Erythroblast (primary cell): ENCODE results near the gene CARNS1.

Experiments used
- DNase-seq, 2 experiments: peaks; one replicate each; lab custom pipeline; 2025; lab: John Stamatoyannopoulos, UW
- GATA1 ChIP-seq: IDR thresholded peaks from 2 replicates; pipeline ENCODE4 v1.6.1; 2011; ENCODE audit warnings: low read depth, mild to moderate bottlenecking, control low read depth, low read length, moderate library complexity
- POLR2A ChIP-seq: IDR thresholded peaks from 2 replicates; pipeline ENCODE4 v1.6.1; 2011; ENCODE audit warnings: mild to moderate bottlenecking, low read length

CARNS1 gene, protein sequence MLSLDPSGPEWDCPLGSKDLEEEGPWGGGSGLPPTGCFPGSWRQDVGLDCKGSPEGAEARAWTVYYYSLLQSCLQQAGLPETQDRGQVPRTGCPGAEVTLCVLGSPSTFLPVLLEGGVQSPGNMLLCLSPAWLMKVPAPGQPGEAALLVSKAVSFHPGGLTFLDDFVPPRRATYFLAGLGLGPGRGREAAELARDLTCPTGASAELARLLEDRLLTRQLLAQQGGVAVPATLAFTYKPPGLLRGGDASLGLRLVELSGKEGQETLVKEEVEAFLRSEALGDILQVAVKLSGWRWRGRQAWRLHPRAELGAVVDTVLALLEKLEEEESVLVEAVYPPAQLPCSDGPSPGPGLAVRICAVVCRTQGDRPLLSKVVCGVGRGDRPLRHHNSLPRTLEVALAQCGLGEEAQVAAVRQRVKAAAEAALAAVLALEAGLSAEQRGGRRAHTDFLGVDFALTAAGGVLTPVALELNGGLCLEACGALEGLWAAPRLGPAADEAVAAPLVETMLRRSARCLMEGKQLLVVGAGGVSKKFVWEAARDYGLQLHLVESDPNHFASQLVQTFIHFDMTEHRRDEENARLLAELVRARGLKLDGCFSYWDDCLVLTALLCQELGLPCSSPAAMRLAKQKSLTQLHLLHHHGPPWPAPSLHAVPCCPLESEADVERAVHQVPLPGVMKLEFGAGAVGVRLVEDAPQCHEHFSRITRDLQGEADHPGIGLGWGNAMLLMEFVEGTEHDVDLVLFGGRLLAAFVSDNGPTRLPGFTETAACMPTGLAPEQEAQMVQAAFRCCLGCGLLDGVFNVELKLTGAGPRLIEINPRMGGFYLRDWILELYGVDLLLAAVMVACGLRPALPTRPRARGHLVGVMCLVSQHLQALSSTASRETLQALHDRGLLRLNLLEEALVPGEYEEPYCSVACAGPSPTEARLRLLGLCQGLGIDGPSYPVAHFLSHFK

DNA sequence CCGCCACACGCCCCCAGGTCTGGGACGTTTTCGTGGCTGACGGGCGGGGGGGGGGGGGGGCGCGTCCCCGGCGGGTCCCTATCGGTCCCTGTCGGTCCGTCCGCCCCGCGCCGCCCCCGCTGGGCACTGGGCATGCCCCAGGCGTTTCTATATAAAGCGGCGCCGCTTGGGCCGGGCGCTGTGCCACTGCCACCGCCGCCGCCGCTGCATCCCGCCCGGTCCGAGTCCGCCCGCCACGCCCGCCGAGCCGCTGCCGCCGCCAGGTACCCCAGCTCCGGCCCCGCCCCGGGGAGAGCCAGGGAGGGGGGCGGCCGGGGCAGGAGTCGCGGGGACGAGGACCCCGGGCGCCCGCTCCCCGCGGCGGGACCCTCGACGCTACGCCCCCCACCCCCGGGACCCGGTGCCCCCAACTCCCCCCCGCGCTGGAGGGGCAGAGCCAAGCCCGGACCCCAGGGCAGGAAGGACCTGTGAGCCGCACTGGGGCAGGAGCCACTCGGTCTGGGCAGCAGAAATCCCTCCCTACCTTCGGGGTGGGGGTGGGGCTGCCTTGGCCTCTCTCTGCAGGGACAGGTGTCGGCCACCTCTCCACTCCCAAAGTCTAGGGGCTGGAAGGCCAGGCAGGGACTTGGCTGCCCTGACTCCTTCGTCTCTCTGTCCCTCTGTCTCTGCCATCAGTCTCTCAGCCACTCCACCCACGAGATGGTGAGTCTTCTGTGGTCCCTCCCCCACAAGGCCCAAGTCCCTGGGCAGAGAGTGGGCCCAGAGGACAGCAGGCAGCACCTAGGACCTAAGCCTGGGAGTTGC lies at the start of gene CARNS1:
Gene CARNS1 (plus strand): TSS at position 178 of the 804 bp plus-strand sequence. CDS start 522 bp downstream, at position 700.
- peak in 1 of 2 experiments; percentile 50 for DNase-seq
- no peak for TF ChIP-seq GATA1
- no peak for TF ChIP-seq POLR2A

DNA sequence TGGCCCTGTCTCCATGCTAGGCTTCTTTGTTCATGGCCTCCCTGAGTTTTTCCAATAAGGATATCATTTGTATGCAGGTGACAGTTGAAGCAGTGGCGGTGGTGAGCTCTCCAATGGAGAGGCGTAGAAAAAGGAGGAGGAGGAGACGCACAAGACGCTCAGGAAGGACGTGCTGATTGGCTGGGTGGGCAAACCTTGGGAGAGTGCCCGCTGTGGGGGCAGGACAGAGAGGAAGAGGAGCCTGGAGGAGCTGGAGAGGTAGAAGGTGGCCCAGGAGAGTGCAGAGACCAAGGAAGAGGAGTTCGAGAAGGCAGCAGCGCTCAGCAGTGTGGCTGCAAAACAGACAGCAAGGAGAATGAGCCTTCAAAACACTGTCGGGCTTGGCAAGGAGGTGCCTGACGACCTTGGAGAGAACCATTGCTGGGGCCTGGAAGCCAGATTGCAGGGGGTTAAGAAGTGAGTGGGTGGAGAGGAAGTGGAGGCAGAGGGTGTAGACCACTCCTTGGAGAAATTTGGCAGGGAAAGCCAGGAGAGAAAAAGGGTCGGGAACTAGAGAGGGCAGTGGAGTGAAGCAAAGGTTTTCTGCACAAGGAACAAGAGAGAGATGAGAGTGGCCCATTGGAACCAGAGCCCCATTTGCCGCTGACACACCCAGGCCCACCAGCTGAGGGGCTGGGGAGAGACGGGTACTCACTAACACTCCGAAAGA lies 49.6 kb upstream of the CARNS1 start:
- TF ChIP-seq GATA1 (no peak), POLR2A (no peak)
- DNase-seq: no peak

DNA sequence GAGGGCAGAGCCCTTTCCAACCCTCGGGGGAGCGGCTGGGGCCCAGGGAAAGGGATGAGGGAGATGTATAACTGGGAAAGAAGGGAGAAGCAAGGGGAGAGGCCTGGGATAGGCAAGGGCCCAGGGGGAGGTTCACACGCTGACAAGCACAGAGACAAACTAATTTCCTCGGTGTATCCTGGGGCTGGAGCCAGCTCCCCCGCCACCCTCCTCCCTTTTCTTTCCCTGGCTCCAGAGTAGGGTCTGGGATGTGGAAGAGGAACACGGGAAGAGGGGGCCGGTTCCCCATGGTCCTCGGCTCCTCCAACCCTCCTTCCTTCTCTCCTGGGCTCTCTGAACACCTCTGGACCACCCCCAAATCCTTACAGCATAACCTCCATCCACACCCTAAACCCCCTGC lies 48.9 kb upstream of the CARNS1 start:
- DNase-seq: no peak
- no peak for TF ChIP-seq POLR2A
- TF ChIP-seq GATA1: no peak

DNA sequence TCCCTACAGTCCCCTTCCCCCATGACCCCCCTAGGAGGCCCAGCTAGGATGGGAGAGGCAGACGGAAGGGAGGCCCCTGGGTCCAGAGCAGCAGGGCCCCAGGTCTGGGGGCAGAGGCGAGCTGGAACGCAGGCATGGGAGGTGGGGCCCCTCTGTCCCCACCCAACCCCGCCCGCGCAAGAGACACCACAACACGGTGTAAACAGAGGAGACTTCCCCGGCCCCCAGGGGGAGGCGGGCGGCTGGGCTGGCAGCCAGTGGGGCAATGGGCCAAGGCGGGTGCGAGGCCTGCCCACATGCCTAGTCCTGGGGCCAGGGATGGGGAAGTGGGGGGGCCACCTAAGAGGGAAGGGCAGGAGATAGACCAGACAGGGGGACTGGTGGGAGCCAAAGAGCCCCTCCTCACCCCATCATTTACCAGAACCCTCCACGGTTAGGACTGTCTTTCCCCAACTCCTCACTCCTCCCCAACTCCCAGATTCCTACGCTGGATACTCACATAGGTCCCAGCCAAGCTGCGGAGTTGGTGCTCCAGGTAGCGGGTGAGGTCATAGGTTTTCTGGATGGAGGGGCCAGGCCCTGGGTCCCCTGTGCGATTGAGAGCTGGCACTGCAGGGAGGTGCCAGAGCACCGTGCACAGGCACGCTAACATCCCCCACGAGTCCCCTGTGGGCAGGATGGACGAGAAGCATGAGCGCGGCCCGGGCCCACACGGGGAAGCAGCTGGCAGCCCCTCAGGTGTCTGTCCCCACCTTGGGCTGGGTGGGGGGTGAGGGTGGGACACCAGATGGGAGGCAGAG lies 48.3 kb upstream of the CARNS1 start:
- no peak for TF ChIP-seq POLR2A
- no peak for TF ChIP-seq GATA1
- DNase-seq: peak; percentile 53 to 59

DNA sequence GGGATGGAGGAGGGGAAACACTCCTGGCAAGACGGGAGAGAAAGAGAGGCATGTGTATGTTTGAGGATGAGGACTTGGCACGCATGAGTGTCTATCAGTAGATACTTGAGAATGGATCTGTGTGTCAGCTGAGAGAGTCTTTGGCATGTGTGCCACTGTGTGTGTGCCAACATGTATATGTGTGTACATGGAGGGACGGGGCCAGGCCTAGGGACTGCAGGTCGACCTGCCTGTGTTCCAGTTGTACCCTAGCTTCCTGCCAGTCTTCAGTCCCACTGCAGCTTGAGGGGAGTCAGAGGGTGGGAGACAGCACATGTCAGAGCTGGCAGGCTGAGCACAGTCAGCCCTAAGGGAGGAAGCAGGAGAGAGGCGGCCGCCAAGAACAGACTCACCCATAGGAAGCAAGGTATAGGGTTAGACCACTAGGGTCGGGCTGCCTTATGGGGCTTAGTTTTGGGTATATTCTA lies 47.7 kb upstream of the CARNS1 start:
- TF ChIP-seq GATA1 (no peak), POLR2A (no peak)
- no peak for DNase-seq

DNA sequence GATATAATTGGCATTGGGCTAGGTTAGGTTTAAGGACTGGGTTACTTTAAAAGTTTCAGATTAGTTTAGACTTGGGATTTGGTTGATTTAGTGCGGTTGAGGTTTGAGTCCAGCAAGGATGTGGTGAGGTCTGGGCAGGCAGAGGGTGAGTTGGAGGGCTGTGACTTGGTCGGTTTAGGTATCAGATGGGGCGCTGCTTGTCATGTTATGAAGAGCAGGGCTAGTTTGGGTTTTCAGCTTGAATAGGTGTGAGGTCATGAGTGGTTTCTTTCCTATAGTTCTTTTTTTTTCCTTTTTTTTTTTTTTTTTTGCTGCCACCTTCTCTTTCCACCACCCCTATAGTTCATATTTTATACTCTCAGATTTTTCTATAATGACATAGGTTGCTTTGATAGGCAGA lies 46.9 kb upstream of the CARNS1 start:
- TF ChIP-seq GATA1 (no peak), POLR2A (no peak)
- no peak for DNase-seq

DNA sequence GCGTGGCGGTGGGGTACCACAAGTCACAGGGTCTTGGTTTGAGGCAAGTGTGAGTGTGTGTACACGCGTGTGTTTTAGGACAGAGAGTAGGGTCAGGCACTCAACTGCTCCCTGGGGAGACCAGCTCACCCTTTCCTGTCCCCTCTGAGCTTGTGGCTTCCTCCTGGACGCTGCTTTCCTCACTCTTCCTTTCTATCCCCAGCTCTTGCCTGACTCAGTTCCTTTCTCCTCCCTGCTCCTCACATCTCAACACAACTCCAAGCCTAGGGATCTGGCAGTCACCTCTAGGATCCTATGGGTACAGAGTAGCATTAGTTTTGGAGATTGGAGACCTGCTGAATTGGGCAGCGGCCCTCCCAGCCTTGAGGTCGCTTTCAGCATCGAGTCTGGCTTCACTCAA lies 46.2 kb upstream of the CARNS1 start:
- DNase-seq: no peak

DNA sequence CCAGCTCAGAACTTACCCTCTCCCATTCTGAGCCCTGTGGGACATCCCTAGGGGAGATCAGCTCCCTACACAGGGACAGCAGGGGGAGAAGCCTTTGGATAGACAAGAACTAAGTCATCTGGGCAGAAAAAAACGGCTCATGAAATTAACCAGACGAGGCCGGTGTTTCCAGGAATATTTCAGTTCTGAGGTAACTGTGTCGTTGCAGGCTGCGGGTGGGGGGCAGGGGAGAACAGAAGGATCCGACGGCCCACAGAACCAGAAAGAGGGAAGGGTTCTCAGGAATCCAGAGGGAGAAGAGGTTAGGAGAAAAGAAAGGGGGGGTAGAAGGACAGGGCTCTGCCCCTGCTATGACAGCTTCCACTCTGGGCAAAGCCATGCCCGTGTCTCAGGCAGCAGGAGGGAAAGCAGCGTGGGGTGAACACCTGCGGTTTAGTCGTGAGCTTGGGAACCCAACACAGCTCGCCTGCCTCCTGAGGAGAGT lies 45.6 kb upstream of the CARNS1 start:
- TF ChIP-seq POLR2A (no peak), GATA1 (no peak)
- DNase-seq: no peak

More for the DNA sequence above, 46.2 kb upstream of the CARNS1 start:
- TF ChIP-seq POLR2A (no peak), GATA1 (no peak)

DNA sequence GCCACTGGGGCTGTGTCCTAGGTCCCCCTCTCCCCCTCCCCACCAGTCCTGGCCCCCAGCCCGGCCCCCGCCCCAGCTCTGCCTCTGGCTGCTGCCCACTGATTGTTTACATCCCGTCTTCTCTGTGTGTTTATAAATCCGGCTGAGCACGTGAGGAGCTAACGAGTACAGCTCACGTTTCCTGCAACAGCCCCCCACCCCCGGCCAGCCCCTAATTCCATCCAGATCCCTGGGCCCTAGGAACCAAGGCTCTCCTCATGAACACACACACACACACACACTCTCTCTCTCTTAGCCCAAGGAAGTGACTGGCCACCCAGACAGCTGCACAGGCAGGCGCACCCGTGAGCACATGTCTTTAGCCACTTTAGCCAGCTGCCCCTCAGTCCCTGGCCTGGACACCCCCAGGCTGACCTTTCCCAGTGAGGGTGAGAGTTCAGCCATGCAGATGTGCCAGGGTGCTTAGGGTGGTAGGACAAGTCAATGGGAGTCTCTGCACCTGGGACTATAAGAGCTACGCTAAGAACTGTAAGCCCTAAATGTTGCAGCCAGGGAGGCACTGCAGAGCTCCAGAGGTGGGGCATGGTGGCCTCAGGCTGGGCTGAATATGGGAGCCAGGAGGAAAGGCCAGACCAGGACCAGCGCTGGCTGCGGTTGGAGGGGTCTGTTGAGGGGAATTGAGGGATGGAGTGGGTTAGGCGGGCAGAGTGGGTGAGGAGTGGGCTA lies 45.0 kb upstream of the CARNS1 start:
- no peak for DNase-seq
- TF ChIP-seq GATA1: no peak

DNA sequence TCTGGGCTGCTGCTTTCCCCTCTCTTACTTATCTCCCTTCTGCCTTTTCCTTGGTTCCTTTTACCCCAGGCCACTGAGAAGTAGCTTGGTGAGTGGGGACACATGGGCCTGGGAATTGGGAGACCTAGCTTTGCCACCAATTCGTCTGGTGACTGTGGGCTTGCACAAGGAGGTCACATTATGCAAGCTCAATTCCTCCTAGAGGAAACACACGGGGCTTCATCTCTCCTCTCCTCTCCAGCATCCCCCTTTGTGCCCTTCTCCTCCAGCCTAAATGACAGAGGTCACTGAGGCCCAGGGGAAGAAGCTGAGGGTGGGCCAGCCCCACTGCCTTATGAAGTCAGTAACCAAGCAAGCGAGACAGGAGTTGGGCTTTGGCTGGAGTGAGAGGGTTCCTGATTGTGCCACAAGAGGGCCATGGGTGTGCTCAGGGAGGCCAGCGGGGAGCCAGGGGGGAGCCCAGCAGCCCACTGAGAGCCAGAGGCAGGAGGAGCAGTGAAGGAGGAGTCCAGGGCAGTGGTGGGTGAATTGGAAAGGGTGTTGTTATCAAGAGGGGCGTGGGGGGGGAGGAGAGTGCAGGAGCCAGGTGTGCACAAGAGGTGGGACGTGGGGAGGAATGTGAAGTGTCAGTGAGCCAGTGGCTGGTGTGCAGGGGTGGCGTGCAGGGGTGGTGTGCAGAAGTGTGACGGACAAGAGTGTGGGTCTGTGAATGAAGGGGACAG lies 44.1 kb upstream of the CARNS1 start:
- TF ChIP-seq GATA1 (no peak), POLR2A (no peak)
- peak; percentile 56 to 63 for DNase-seq

DNA sequence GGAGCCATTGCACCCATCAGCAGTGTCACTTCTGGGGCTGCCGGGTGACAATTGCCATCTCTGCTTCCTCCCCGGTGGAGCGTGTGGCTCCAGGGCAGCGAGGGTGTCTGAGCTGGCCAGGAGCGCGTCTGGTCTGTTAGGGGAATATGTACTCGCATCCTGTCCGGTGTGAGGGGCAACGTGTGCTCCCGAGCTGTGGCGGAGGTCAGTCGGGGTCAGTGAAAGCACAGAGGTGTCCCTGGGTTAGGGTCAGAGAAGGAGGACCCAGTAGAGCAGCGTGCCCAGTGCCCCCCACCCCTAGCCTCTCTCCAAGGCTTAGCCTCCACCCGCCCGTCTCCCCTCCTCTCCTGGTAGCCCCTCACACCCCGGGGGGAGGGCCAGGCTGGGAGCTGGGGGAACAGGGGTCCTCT lies 43.6 kb upstream of the CARNS1 start:
- DNase-seq: no peak
- no peak for TF ChIP-seq POLR2A
- no peak for TF ChIP-seq GATA1
